NCI-H2107 (cell line): ENCODE results near the gene VAV2.

ENCODE experiments used
- DNase-seq: peaks from one replicate; lab custom pipeline; 2025; lab: John Stamatoyannopoulos, UW

The VAV2 gene

DNA sequence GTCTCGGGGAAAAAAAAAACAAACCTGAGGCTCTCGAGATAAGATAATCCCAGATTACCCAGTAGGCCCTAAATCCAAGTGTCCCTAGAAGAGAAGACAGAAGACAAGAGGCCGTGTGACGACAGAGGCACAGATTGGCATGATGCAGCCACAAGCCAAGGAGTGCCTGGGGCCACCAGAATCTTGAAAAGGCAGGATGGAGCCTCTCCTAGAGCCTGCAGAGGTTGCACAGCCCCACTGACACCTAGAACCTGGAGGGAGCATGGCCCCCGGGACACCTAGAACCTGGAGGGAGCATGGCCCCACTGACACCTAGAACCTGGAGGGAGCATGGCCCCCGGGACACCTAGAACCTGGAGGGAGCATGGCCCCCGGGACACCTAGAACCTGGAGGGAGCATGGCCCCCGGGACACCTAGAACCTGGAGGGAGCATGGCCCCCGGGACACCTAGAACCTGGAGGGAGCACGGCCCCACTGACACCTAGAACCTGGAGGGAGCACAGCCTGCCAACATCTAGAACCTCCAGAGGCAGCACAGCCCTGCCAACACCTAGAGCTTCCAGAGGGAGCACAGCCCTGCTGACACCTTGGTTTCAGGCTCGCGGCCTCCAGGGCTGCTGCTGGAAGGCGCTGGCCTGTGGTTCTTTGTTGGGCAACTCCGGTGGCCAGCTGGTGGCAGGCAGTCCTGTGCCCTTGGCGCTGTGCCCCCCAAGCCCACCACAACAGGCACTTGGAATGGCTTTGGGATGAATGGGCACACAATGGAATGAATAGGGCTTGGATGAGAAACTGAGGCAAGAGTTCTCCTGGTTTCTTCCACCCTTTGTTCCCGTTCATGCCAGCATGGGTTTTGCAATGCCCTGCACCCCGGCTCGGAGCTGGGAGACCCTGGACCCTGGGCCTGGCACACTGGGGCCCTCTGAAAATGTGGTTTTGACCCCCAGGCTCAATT lies 39.2 kb downstream of the VAV2 start:
- no peak for DNase-seq

- no peak for DNase-seq
These were observed 40.9 kb downstream of the VAV2 start for GRCh38 chr9:133951265-133951664.

- DNase-seq = no peak
These were observed 41.5 kb downstream of the VAV2 start for GRCh38 chr9:133950629-133951111.

- DNase-seq = peak; percentile 68
These were observed 41.9 kb downstream of the VAV2 start for GRCh38 chr9:133950192-133950591.

DNA sequence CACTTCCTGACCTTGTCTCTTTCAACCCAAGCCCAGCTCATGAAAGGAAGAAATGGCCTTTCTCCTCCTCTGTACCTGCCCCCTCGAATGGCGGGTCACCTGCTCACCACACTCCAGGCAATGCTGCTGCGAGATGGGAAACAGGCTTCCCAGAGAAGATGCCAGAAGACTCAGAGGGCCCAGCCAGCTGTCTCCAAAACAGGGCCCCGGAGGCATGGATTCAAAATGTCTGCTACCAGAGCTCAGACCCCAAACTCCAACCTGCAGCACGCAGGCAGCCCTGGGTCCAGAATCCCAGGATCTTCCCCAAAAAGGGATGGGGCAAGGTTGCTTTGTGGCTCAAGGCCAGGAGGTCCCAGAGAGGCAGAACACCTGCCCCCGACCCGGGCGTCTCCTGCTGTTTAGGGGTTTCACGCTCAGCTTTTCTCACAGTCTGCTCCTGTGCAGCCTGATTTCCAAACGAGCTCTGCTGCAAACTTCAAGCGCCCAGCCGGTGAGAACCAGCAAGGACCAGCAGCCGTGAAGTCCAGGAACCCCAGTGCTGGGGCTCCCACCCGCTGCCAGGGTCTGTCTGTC lies 42.5 kb downstream of the VAV2 start:
- DNase-seq = no peak

GRCh38 chr9:133948561-133949485 lies 43.3 kb downstream of the VAV2 start:
- no peak for DNase-seq

DNA sequence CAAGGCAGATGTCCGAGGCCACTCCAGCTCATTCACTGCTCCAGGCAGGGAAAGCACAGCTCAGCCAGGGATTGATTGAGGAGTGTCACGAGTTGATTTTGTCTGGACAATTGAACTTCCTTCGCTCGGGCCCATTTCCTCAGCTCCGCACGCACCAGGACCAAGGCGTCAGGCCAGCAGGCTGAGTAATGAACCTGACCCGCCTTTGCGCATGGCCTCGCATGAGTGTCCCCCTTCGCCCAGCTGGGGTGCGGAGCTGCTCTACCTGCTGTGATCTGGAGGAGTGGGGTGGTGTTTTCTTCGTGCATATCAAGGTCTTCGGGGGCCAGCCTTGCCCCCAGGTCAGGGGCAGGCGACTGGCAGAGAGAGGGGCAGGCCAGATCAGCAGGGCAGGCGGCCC lies 44.0 kb downstream of the VAV2 start:
- DNase-seq = no peak

- DNase-seq = no peak
These were observed 45.2 kb downstream of the VAV2 start for GRCh38 chr9:133946840-133947486.

DNA sequence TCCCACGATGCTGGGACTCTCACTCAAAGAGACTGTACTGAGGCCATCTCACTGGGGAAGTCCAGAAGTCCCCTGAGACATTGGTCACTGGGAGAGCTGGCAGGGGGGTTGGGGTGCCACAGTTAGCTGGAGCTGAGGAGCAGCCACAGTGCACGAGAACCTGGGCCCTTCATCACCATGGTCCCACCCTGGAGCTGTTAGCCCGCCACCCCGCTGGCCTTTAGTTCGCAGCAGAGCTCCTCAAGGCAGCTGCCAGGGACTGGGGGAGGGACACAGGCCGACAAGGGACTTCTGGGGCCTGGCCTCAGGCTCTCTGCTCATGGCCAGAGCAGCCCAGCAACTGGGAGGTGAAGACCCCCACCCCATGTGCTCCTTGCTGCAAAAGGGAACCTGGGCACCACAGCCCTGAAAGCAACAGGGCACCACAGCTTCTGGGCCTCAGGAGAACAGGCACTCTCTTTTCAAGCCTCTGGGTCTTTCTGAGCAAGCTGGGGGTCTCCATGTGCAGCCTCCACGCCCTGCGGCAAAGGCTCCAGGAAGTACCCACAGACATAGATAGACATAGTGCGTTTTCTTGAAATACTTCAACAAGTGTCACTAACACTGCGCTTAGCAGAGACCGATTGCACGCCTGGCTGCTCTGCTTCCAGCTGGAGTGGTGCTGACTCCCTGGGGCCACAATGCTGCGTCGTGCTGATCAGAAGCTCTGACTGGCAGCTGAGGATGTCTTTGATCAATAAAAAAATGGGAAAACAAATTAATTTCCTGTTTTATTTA lies 46.0 kb downstream of the VAV2 start:
- DNase-seq = peak; percentile 53

DNA sequence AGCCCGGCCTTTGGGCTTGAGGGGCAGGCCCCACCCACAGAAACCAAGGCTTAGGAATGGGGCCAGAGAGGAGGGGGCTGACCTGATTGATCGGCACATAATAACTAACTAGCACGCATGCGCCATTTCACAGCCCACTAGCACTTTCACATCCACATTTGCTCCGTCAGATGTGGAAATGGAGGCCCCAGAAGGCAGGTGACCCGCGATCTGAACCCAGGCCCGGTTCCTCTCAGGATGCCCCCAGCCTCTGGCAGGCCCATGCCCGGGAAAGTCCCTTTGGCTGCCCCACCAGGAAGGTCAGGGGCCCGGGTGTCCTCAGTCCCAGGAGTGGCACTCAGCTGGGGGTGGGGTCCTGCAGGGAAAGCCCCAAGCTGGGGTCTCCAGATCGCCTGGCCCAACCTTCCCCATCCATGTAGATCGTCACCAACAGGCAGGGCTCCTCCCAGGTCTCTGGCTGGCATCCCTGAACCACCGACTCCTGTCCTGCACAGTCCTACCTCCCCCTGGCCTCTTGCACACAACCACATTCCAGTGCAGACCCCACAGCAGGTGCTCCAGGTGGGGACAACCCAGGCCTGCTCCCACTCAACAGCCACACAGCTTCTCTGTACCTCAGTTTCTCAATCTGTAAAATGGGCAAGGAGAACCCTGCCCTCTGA lies 46.7 kb downstream of the VAV2 start:
- no peak for DNase-seq

DNA sequence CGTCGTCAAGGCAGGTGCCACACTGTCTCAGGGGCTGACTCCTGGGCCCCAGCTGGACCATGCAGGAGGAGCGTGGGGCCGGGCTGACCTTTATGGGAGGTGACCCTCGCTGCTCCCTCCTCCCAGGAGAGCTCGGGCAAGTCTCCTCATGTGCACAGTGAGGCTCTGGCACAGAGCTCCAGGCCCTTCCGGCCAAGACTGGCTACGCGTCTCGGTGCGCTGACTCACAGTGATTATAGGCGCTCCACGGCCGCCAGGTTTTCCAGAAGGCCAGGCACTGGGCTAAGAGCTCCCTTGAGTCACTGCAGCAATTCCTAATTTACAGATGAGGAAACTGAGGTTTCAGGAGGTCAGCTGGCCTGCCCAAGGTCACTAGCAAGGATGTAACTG lies 47.4 kb downstream of the VAV2 start:
- DNase-seq = no peak

- DNase-seq = no peak
These were observed 48.1 kb downstream of the VAV2 start for GRCh38 chr9:133943781-133944745.

- no peak for DNase-seq
These were observed 48.9 kb downstream of the VAV2 start for GRCh38 chr9:133943036-133943780.

GRCh38 chr9:133942206-133942975 lies 49.7 kb downstream of the VAV2 start:
- DNase-seq = no peak

- DNase-seq = no peak
These were observed 52.3 kb downstream of the VAV2 start for GRCh38 chr9:133939845-133940244.

GRCh38 chr9:133939171-133939785 lies 52.8 kb downstream of the VAV2 start:
- DNase-seq = no peak

- no peak for DNase-seq
These were observed 53.4 kb downstream of the VAV2 start for GRCh38 chr9:133938753-133939152.
